ENCODE measurements around the gene CPED1. TPM values are rescaled to one million over a fixed set of nuclear protein-coding genes. Genes with fewer than 3 reads are reported as not detected.
A peak's percentile ranks its signal among the peaks of the same experiment; 100 is the strongest.

CPED1 gene
- total RNA-seq, 1 donor from 2014 or later = 4.3 TPM

DNA sequence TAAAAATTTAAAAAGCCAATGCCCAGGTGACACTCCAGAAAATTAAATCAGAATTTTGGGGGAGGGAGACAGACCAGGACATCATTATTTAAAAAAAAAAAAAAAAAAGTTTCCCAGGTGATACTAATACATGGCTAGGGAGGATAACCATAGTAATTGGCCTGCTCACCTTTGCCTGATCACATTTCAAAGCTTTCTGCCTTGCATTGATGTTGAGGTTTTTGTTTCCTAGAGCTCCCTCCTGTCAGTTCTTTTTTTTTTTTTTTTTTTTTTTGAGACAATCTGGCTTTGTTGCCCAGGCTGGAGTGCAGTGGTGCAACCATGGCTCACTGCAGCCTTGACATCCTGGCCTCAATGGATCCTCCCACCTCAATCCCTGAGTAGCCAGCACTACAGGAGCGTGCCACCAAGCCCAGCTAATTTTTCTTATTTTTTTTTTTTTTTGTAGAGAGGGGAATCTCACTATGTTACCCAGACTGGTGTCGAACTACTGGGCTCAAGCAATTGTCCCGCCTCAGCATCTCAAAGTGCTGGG, 38.1 kb downstream of the CPED1 start:
- Mint-ChIP-seq H3K27ac (ENCODE audit: unreplicated experiment) (no peak overlapping the region), H3K4me1 (peaks cover 71% of the 10 kb centered on the region), H3K27me3 (ENCODE audit: low read depth) (no peaks in the 10 kb centered on the region), H3K4me3 (no peak overlapping the region), H3K9me3 (no peaks in the 10 kb centered on the region), H3K36me3 (ENCODE audit: low read depth) (no peaks in the 10 kb centered on the region)
- no peak for DNase-seq (ENCODE audit: low read depth, low spot score)
- no peak for TF ChIP-seq CTCF (conservative IDR thresholded peaks at IDR 0.05)

GRCh38 chr7:121027761-121028669, 39.5 kb downstream of the CPED1 start:
- Mint-ChIP-seq H3K27ac (ENCODE audit: unreplicated experiment) (peak overlapping the region; percentile 13), H3K9me3 (no peaks in the 10 kb centered on the region), H3K4me1 (peaks cover 67% of the 10 kb centered on the region), H3K36me3 (ENCODE audit: low read depth) (no peaks in the 10 kb centered on the region), H3K27me3 (ENCODE audit: low read depth) (no peaks in the 10 kb centered on the region), H3K4me3 (no peak overlapping the region)
- no peak for DNase-seq (ENCODE audit: low read depth, low spot score)
- TF ChIP-seq CTCF (conservative IDR thresholded peaks at IDR 0.05) = no peak

DNA sequence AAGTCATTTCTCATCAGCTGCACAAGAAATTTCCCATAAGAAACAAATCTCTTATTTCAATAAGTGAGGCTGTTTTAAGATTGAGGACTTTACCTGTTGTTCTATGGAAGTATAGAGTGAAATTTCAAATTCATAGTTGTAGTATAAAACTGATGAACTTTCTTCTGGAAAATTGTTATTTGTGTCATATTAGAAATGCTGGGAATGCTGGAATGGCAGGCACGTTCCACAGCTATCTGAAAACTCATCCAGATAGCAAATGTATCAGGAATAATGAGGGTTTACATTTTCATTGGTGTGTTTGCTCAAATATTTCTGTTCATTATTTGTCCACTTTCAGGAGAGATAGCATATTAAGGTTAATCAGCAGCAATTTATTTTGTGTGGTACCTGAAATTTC, 40.8 kb downstream of the CPED1 start:
- Mint-ChIP-seq H3K4me1 (peaks cover 57% of the 10 kb centered on the region), H3K36me3 (ENCODE audit: low read depth) (no peaks in the 10 kb centered on the region), H3K27me3 (ENCODE audit: low read depth) (no peaks in the 10 kb centered on the region), H3K27ac (ENCODE audit: unreplicated experiment) (no peak overlapping the region), H3K4me3 (no peak overlapping the region), H3K9me3 (no peaks in the 10 kb centered on the region)
- TF ChIP-seq CTCF (conservative IDR thresholded peaks at IDR 0.05) = no peak
- no peak for DNase-seq (ENCODE audit: low read depth, low spot score)

DNA sequence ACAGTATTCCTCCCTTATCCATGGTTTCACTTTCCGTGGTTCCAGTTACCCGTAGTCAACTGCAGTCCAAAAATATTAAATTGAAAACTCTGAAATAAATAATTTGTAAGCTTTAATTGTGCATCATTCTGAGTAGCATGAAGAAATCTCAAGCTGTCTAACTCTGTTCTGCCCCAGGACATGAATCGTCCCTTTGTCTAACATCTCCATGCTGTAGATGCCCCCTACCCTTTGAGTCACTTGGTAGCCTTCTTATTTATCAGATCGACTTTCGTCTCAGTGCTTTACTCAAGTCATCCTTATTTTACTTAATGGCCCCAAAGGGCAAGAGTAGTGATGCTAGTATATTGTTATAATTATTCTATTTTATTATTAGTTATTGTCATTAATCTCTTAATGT, 41.8 kb downstream of the CPED1 start:
- peak overlapping the region; percentile 59 for H3K4me3 Mint-ChIP-seq
- peak overlapping the region; percentile 92 for H3K27ac Mint-ChIP-seq (ENCODE audit: unreplicated experiment)
- peaks cover 47% of the 10 kb centered on the region for H3K4me1 Mint-ChIP-seq
- no peaks in the 10 kb centered on the region for H3K36me3 Mint-ChIP-seq (ENCODE audit: low read depth)
- no peaks in the 10 kb centered on the region for H3K27me3 Mint-ChIP-seq (ENCODE audit: low read depth)
- no peak for TF ChIP-seq CTCF (conservative IDR thresholded peaks at IDR 0.05)
- no peak for DNase-seq (ENCODE audit: low read depth, low spot score)
- no peaks in the 10 kb centered on the region for H3K9me3 Mint-ChIP-seq

DNA sequence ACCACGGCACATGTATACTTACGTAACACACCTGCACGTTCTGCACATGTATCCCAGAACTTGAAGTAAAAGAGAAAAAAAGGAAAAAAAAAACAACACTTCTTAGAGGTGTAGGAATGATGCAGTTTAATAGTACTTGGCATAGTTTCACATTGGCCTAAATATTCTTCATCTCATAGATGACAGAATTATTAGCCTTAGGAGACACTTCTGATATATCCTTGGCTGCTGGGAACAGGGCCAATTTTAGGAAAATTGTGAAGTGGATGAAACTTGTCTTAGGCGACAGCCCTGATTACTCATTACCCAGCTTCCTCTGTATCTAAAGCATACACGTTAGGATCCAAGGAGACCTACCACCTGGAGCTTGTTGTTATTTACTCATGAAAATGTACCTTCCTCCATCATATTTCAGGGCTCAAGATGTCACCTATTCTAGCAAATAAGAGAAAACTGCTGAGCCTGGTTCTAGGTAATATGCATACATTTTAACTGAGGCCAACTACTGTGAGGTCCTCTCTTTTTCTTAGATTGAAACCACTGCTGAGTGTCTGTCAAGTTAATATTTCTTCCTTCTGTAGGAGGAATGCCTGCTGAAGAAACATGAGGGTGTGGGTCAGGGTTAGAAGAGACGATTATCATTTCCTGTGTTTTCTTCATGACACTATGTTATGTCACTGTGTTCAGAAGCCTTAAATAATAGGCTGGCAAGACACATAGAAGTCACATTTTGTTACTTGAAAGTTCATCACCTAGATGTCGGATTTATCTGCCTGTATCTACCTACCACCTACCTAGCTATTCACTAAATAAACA, 44.3 kb downstream of the CPED1 start:
- peaks cover 27% of the 10 kb centered on the region for H3K4me1 Mint-ChIP-seq
- no peaks in the 10 kb centered on the region for H3K27me3 Mint-ChIP-seq (ENCODE audit: low read depth)
- no peak overlapping the region for H3K27ac Mint-ChIP-seq (ENCODE audit: unreplicated experiment)
- H3K4me3 Mint-ChIP-seq = no peak overlapping the region
- DNase-seq (ENCODE audit: low read depth, low spot score) = no peak
- H3K9me3 Mint-ChIP-seq = peaks cover 13% of the 10 kb centered on the region
- TF ChIP-seq CTCF (conservative IDR thresholded peaks at IDR 0.05) = no peak
- peaks cover 6% of the 10 kb centered on the region for H3K36me3 Mint-ChIP-seq (ENCODE audit: low read depth)
